CD14-positive monocyte (primary cell): ENCODE data around the gene ACTR2. TPM values are rescaled to one million over a fixed set of nuclear protein-coding genes. Genes with fewer than 3 reads are reported as not detected.

ENCODE experiments used
- DNase-seq, 3 donors: peaks; one replicate each; pipeline ENCODE4 v3.0.0-alpha.2; 2011 to 2022
- H2AFZ ChIP-seq: 2 replicates; pipeline ENCODE4 v1.6.0; 2012; ENCODE audit warnings: mild to moderate bottlenecking, low read depth, low read length, inconsistent platforms; ENCODE audit not compliant: insufficient read depth, poor library complexity, severe bottlenecking
- H3K27ac ChIP-seq, 2 donors: 1 replicate in 1 of 2; 2 replicates in 1 of 2; pipeline ENCODE4 v1.5.1; 2012 to 2013; ENCODE audit warnings: low read length in 2 of 2, control low read depth in 1 of 2, inconsistent platforms in 1 of 2, low read depth in 1 of 2, mild to moderate bottlenecking in 1 of 2
- H3K27me3 ChIP-seq, 2 donors: one replicate each; pipeline versions ENCODE4 v1.6.0 to v1.6.1; 2011 to 2013; ENCODE audit warnings: low read length in 2 of 2; ENCODE audit not compliant: control insufficient read depth in 2 of 2, insufficient read depth in 2 of 2
- H3K36me3 ChIP-seq, 2 donors: replicated peaks in 1 of 2; 1 replicate in 1 of 2; 2 replicates in 1 of 2; pipeline versions ENCODE4 v1.5.1 to v1.6.1; 2012 to 2013; ENCODE audit warnings: low read length in 2 of 2, control low read depth in 1 of 2, inconsistent platforms in 1 of 2, mild to moderate bottlenecking in 1 of 2; ENCODE audit not compliant: insufficient read depth in 2 of 2, control insufficient read depth in 1 of 2
- H3K4me1 ChIP-seq, 2 donors: 1 replicate in 1 of 2; 2 replicates in 1 of 2; pipeline versions ENCODE4 v1.5.1 to v1.6.1; 2012 to 2013; ENCODE audit warnings: low read length in 2 of 2, control low read depth in 1 of 2, inconsistent platforms in 1 of 2, mild to moderate bottlenecking in 1 of 2, moderate library complexity in 1 of 2; ENCODE audit not compliant: insufficient read depth in 2 of 2, control insufficient read depth in 1 of 2
- H3K4me2 ChIP-seq: replicated peaks from 2 replicates; pipeline ENCODE3; 2012; ENCODE audit warnings: low read length, moderate library complexity, mild to moderate bottlenecking; ENCODE audit not compliant: poor library complexity, severe bottlenecking; ENCODE audit errors: extremely low read depth
- H3K4me3 ChIP-seq, 3 experiments: fragments of 200-600 bp in 1 of 3; sonication (generic) in 1 of 3; replicated peaks in 1 of 3; 1 replicate in 2 of 3; 2 replicates in 1 of 3; pipeline ENCODE4 v1.5.1; 2011 to 2013; ENCODE audit warnings: low read length in 3 of 3, mild to moderate bottlenecking in 3 of 3, control low read depth in 2 of 3, low read depth in 2 of 3, inconsistent platforms in 1 of 3, moderate library complexity in 1 of 3
- H3K79me2 ChIP-seq: 2 replicates; pipeline ENCODE4 v1.6.0; 2012; ENCODE audit warnings: mild to moderate bottlenecking, control low read depth, inconsistent platforms, low read length, moderate library complexity; ENCODE audit not compliant: insufficient read depth
- H3K9ac ChIP-seq: 2 replicates; pipeline ENCODE4 v1.6.0; 2017; ENCODE audit warnings: low read length, mild to moderate bottlenecking; ENCODE audit not compliant: insufficient read depth, poor library complexity, severe bottlenecking
- H3K9me3 ChIP-seq, 2 donors: replicated peaks in 1 of 2; 1 replicate in 1 of 2; 2 replicates in 1 of 2; pipeline versions ENCODE4 v1.5.1 to v1.6.1; 2012 to 2013; ENCODE audit warnings: low read length in 2 of 2, control low read depth in 1 of 2; ENCODE audit not compliant: control insufficient read depth in 1 of 2, insufficient read depth in 1 of 2
- H4K20me1 ChIP-seq: 2 replicates; pipeline ENCODE4 v1.6.0; 2012; ENCODE audit warnings: mild to moderate bottlenecking, low read length, control low read depth, moderate library complexity; ENCODE audit not compliant: insufficient read depth
- H3K27ac Mint-ChIP-seq, 7 donors: one replicate each; pipeline ENCODE4 v1.8.0; 2020; ENCODE audit warnings: mild to moderate bottlenecking in 7 of 7, mixed read lengths in 7 of 7, moderate library complexity in 6 of 7, inconsistent platforms in 2 of 7
- H3K27me3 Mint-ChIP-seq, 3 donors: one replicate each; pipeline ENCODE4 v1.8.0; 2021 to 2022; ENCODE audit warnings: low read depth in 3 of 3, mild to moderate bottlenecking in 3 of 3, mixed read lengths in 3 of 3, moderate library complexity in 3 of 3, inconsistent platforms in 1 of 3
- H3K36me3 Mint-ChIP-seq, 2 donors: one replicate each; pipeline ENCODE4 v1.8.0; 2020; ENCODE audit warnings: mixed read lengths in 2 of 2, inconsistent platforms in 1 of 2, mild to moderate bottlenecking in 1 of 2
- H3K4me1 Mint-ChIP-seq: one replicate; pipeline ENCODE4 v1.8.0; 2020; ENCODE audit warnings: mild to moderate bottlenecking, mixed read lengths
- H3K4me3 Mint-ChIP-seq, 2 donors: one replicate each; pipeline ENCODE4 v1.8.0; 2020; ENCODE audit warnings: mild to moderate bottlenecking in 2 of 2, mixed read lengths in 2 of 2, moderate library complexity in 1 of 2
- H3K9me3 Mint-ChIP-seq, 7 donors: one replicate each; pipeline ENCODE4 v1.8.0; 2020 to 2022; ENCODE audit warnings: mixed read lengths in 7 of 7, mild to moderate bottlenecking in 6 of 7, moderate library complexity in 6 of 7, inconsistent platforms in 2 of 7
- CTCF ChIP-seq: fragments of 200-600 bp; IDR thresholded peaks from one replicate; pipeline ENCODE4 v1.8.0; 2022; ENCODE audit warnings: antibody characterized with exemption, mild to moderate bottlenecking
- WGBS: methylation state at CpG from one replicate; pipeline ENCODE4 v1.1.5; 2013; ENCODE audit warnings: missing lambda C conversion rate; ENCODE audit not compliant: insufficient coverage; 5-methylcytosine and 5-hydroxymethylcytosine counted together
- intact Hi-C, 2 donors: fragments of 100-400 bp; cut with micrococcal nuclease; formaldehyde crosslinking; loops; one replicate each; pipeline versions ENCODE4 v1.15.0 to v1.15.1; 2023
- polyA plus RNA-seq, 3 donors: library from polyadenylated mRNA; depleted of rRNA in 1 of 3; unstranded in 2 of 3; stranded (reverse) in 1 of 3; fragments of 300-500 nt in 2 of 3; fragments of >200 nt in 1 of 3; fragmentation: Illumina TruSeq in 2 of 3; gene quantifications; 1 replicate in 2 of 3; 2 replicates in 1 of 3; pipeline ENCODE4 v1.2.3, GENCODE V29; 2012 to 2021

Gene ACTR2
- polyA plus RNA-seq, 3 donors, result 88.7 to 560 (median 342) TPM

DNA sequence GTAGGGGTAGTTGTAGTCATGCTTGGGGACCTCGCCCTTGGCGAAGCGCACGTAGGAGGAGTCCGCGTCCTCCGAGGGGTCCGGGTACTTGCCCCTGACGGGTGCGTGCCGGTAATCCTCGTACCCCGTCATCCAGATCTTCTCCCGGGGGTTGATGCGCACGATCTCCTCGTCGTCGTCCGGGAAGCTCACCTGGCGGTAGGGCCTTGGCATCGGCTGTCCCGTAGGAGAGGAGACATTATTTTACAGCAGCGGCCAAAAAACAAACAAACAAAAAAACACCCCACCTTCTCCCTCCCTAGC lies 86.3 kb downstream of the ACTR2 start:
- Histone ChIP-seq H3K4me1 (no peaks in the 10 kb centered on the region), H3K36me3 (peaks cover 14 to 44% of the 10 kb centered on the region in 2 donors), H3K27me3 (no peaks in the 10 kb centered on the region), H3K4me2 (no peak overlapping the region), H3K9me3 (peaks cover 0 to 3% of the 10 kb centered on the region in 2 donors), H3K4me3 (no peak overlapping the region), H4K20me1 (no peaks in the 10 kb centered on the region), H3K9ac (no peak overlapping the region), H3K27ac (no peak overlapping the region), H2AFZ (no peak overlapping the region), H3K79me2 (no peaks in the 10 kb centered on the region)
- TF ChIP-seq CTCF, result no peak
- no peak overlapping the region for H3K27ac Mint-ChIP-seq
- peaks cover 3% of the 10 kb centered on the region for H3K4me1 Mint-ChIP-seq
- H3K4me3 Mint-ChIP-seq, result no peak overlapping the region
- peaks cover 27 to 35% of the 10 kb centered on the region in 2 donors for H3K36me3 Mint-ChIP-seq
- intact Hi-C loops, result no loop called here
- H3K27me3 Mint-ChIP-seq, result no peaks in the 10 kb centered on the region
- DNase-seq, result no peak
- over 99% methylated on average over 23 of the region's 24 CpGs for WGBS
- peaks cover 0 to 8% (median 0%) of the 10 kb centered on the region in 7 donors for H3K9me3 Mint-ChIP-seq

DNA sequence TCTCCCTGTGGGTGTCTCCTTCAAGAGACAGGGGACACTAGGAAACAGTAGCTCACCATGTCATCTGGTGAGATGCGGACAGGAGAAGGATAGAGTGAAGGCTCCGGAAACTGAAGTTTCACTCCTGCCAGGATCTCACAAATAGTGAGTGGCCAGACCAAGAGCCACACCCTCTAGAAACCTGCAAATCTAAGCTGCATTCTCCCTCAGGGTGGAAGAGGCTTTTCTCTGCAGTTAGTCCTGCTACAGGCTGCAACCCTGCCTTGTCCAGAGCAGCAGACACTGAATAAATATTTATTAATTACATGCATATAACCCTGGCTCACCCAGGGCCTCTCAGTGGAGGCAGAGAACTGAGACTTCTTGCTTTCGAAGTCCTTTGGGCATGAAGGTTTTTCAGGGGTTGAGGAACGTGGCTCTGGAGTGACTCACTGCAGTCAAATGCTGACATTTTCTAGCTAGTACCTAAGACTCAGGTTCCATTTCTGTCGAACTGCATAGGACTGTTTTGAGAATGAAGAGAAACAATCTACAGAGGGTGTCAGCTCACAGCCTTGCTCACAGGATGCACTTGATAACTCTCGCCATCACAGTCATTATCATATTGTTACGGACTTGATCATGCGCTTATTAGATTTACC lies 87.3 kb downstream of the ACTR2 start:
- Histone ChIP-seq H3K27ac (no peak overlapping the region), H3K4me1 (no peaks in the 10 kb centered on the region), H4K20me1 (no peaks in the 10 kb centered on the region), H3K4me3 (no peak overlapping the region), H3K79me2 (no peaks in the 10 kb centered on the region), H3K4me2 (no peak overlapping the region), H3K27me3 (no peaks in the 10 kb centered on the region), H2AFZ (no peak overlapping the region), H3K9ac (no peak overlapping the region), H3K36me3 (peaks cover 14 to 44% of the 10 kb centered on the region in 2 donors), H3K9me3 (peaks cover 0 to 3% of the 10 kb centered on the region in 2 donors)
- H3K4me3 Mint-ChIP-seq, result no peak overlapping the region
- H3K27ac Mint-ChIP-seq, result no peak overlapping the region
- peaks cover 3% of the 10 kb centered on the region for H3K4me1 Mint-ChIP-seq
- H3K36me3 Mint-ChIP-seq, result peaks cover 29 to 35% of the 10 kb centered on the region in 2 donors
- H3K27me3 Mint-ChIP-seq, result no peaks in the 10 kb centered on the region
- peaks cover 0 to 11% (median 6%) of the 10 kb centered on the region in 7 donors for H3K9me3 Mint-ChIP-seq
- no peak for DNase-seq
- no peak for TF ChIP-seq CTCF
- intact Hi-C loops, result no loop called here
- 93% methylated on average over 5 of the region's 8 CpGs for WGBS
